ENCODE results near the gene PEF1.

PEF1 gene, protein sequence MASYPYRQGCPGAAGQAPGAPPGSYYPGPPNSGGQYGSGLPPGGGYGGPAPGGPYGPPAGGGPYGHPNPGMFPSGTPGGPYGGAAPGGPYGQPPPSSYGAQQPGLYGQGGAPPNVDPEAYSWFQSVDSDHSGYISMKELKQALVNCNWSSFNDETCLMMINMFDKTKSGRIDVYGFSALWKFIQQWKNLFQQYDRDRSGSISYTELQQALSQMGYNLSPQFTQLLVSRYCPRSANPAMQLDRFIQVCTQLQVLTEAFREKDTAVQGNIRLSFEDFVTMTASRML

DNA sequence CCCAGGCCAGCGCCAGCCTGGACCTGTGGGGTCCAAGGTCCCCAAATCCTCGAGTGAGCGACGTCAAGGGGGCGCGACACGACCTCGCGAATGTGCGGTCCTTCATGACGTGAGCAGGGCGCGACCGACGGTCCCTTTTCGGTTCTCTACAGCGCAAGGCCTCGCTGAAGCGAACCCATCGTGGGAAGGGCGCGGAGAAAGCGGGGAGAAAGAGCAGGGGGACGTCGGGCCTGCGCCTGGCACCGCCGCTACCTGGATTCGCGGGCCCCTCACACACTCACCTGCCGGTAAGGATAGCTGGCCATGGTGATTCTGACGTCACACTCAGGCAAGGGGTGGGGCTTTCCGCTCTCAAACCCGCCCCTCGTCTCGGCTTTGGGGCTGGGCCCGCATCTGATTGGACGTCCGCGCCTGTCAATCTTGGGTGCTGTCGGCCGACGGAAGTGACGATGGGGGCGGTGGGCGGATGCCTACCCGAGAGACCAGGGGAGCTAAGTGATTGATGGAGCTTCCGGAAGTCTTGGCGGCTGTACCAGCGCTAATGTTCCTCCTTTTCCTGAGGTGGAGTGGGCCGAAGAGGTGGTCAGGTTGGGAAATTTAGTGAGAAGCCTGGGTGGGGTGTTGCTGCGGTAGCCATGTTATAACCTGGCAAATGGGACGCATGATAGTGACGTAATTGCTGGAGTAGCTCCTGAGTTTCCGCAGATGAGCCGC, at the start of gene PEF1:
Gene PEF1, minus strand, starts transcription at position 317 of the 714 bp plus-strand sequence. Its CDS starts 12 bp downstream, at position 305.
- TF ChIP-seq, protein P1, sequence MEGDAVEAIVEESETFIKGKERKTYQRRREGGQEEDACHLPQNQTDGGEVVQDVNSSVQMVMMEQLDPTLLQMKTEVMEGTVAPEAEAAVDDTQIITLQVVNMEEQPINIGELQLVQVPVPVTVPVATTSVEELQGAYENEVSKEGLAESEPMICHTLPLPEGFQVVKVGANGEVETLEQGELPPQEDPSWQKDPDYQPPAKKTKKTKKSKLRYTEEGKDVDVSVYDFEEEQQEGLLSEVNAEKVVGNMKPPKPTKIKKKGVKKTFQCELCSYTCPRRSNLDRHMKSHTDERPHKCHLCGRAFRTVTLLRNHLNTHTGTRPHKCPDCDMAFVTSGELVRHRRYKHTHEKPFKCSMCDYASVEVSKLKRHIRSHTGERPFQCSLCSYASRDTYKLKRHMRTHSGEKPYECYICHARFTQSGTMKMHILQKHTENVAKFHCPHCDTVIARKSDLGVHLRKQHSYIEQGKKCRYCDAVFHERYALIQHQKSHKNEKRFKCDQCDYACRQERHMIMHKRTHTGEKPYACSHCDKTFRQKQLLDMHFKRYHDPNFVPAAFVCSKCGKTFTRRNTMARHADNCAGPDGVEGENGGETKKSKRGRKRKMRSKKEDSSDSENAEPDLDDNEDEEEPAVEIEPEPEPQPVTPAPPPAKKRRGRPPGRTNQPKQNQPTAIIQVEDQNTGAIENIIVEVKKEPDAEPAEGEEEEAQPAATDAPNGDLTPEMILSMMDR (conservative IDR thresholded peaks at IDR 0.05; ENCODE audit: low read depth, low read length): no peak
- DNase-seq (ENCODE audit: low read depth): peak; percentile 99
- peak within 1 kb of the TSS; percentile 78 for H3K4me3 ChIP-seq (ENCODE audit: low read depth, low read length)

DNA sequence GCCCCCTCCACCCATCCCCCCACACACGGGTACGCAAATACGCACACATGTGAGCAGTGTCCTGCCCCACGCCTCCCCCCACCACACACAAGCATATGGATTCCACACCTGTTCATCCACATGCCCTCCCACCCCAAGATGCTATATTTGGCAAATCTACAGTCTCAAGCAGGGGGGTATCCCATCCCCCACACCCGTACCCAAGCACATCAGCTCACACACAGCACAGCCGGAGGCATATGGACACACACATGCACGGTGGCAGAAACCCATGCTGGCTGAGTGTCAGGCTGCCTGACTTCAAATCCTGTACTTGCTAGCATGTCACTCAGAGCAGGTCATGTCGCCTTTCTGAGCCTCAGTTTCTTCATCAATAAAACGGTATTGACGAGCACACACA, 48.6 kb upstream of the PEF1 start:
- DNase-seq (ENCODE audit: low read depth): no peak
- H3K4me3 ChIP-seq (ENCODE audit: low read depth, low read length): no peak overlapping the region
- TF ChIP-seq, protein P1 (conservative IDR thresholded peaks at IDR 0.05; ENCODE audit: low read depth, low read length): no peak

DNA sequence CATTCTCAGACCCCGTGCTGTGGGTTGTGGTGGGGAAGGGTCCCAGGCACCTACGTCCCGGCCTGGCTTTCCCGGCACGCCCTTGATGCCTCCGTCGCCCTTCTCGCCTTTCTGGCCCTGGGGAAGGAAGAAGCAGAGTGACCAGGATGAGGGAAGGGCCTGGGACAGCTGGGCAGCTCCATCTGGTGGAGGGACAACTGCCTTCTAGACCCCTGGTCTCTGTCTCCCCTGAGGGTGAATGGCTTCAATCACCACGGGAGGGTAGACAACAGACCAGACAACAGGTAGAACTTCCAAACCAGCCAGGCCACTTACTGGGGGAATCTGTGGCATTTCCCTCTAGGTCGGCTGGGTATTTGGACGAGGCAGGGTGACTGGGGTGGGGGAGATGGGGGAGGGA, 47.3 kb upstream of the PEF1 start:
- no peak for DNase-seq (ENCODE audit: low read depth)
- H3K4me3 ChIP-seq (ENCODE audit: low read depth, low read length): no peak overlapping the region
- TF ChIP-seq, protein P1 (conservative IDR thresholded peaks at IDR 0.05; ENCODE audit: low read depth, low read length): peak; percentile 4

DNA sequence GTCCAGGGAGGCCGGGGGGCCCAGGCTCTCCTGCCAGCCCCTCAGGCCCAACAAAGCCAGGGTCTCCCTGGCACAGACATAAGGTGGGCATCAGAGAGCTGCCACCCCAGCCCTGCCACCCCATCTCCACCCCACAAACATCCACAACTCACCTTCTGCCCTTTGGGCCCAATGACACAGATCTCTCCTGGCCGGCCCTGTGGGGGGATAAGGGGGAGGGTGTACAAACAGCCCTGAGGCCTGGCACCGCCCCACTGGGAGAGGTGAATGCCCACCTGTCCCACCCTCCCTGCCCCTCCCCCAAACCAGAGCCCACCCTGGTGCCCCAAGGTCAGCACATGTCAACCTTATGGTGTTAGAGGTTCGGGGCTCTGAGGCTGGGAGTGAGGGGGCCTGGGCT, 46.8 kb upstream of the PEF1 start:
- no peak overlapping the region for H3K4me3 ChIP-seq (ENCODE audit: low read depth, low read length)
- DNase-seq (ENCODE audit: low read depth): no peak
- TF ChIP-seq, protein P1 (conservative IDR thresholded peaks at IDR 0.05; ENCODE audit: low read depth, low read length): no peak

DNA sequence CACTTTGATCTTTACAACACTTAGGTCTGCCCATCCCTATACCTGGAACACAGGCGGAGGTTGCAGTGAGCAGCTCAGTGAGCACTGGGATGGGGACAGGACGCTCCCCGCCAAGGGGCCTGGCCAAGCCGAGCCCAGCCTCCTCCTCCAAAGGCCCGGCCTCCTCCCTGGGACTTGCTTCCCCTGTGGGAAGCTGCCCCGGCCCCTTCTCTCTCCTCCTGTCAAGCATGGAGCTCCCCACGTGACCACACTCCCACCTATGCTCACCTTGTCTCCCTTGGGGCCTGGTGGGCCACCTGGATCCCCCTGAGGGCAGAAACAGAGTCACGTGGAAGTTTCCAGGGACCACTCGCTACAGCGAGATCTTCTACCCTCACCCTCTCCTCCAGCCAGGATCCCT, 46.2 kb upstream of the PEF1 start:
- no peak overlapping the region for H3K4me3 ChIP-seq (ENCODE audit: low read depth, low read length)
- no peak for DNase-seq (ENCODE audit: low read depth)
- TF ChIP-seq, protein P1 (conservative IDR thresholded peaks at IDR 0.05; ENCODE audit: low read depth, low read length): no peak

DNA sequence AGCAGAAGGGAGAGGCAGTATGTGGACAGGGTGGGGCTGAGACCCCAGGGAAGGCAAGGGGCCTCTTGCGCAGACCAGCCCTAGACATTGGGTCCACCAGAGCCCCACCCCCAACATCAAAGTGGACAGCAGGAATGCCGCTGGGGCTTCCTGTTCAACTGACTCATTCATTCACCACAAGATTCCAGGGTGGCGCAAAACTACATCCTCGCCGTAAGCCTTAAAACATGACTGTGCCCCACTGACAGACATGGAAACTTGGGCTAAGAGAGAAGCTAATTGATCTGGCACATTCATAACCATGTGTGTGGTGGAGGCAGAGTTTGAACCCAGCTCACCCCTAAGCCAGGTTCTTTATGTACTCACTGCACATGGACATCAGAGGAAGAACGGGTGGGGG, 45.2 kb upstream of the PEF1 start:
- TF ChIP-seq, protein P1 (conservative IDR thresholded peaks at IDR 0.05; ENCODE audit: low read depth, low read length): no peak
- peak; percentile 94 for DNase-seq (ENCODE audit: low read depth)
- H3K4me3 ChIP-seq (ENCODE audit: low read depth, low read length): no peak overlapping the region

Measured in choroid plexus epithelial cell (primary cell).